ENCODE data around the gene PFDN2.

PFDN2 gene

DNA sequence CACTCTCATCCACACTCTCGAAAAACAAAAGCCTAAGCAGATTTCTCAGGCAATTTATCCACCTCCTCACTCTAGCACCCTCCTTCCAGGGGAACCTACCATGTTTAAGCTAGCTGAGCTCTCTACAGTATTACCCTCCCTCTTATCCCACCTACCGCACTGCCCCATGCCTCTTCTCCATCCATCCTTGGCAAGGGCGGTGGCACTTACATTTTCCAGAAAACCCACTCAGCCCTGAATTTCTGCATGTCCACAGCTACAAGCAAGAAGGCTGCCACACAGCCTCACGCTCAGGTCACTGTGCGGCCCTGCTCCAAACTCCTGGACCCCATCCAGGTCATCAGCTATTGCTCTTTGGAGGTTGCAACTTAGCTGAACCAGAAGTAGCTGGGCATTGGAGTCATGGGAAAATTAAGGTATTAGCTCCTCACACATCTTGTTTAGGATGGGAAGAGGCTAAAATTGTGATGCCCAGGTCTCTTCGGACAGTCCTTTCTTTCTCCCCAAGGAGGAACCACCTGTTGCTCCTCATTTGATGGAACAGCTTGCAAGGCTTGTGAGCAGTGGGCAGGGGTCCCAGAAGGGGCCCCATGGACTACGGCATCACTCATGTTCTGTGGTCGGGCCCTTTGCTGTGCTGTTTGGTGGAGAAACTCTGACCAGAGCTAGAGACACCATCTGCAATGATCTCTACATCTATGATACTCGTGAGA, 18.6 kb downstream of the PFDN2 start:
- no peak for DNase-seq (ENCODE audit: low read depth in 2 of 2)

DNA sequence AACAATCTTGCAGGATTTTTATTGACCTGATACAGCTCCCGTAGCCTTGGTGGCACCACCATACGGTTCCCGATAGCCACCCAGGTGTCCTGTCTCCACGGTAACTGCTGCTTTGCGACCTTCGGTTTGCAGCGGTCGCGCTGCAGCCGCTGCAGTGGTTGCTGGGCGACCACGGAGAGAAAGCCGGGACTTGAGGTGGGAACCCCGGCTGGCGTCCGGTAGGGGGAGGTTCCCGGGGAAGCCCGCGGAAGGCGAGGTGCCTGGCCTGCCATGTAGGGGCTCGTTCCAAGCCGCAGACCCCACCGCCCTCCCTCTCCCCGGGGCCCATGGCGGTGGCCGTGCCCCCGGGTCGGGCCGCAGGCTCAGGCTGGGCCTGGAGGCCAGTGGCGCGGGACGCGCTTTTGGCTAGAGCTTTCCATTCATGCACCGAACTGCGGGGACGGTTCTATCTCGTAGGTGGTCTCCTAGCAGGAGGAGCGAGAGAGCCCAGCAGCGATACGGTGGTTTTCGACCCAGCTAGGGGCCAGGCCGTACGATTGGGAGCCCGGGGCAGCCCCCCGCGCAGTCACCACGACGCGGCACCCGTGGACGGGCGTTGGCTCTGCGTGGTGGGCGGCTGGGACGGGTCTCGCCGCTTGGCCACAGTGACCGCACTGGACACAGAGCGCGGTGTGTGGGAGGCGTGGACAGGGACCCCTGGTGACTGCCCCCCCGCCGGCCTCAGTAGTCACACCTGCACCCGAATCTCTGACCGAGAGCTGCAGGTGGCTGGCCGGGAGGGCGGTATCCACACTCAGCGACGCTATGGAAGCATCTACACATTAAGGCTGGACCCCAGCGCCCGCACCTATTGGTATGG, 19.4 kb downstream of the PFDN2 start, which contains the start of gene KLHDC9:
KLHDC9 (plus strand) TSS at position 152 of the 859 bp plus-strand sequence; CDS start at position 327, 175 bp downstream.
- DNase-seq (ENCODE audit: low read depth in 2 of 2): peak; percentile 29 to 38

DNA sequence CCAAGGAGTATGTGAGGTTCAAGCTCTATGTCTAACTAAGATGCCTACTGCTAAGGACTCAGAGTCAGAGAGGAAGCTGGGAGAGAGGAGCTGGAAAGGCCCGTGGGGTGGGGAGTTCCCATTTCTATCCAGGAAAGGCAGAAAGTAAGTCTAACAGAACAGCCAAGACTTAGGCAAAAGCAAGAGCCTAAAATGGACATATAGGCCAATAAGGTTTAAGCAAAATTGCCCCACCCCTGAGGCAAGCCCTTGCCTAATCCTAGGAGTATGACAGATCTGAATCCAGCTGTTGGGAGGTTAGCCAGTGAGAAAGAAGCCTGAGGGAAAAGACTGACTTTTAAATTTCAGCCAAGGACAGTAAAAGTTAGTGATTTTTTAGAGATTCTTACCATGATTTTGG, 21.3 kb downstream of the PFDN2 start:
- no peak for DNase-seq (ENCODE audit: low read depth in 2 of 2)

DNA sequence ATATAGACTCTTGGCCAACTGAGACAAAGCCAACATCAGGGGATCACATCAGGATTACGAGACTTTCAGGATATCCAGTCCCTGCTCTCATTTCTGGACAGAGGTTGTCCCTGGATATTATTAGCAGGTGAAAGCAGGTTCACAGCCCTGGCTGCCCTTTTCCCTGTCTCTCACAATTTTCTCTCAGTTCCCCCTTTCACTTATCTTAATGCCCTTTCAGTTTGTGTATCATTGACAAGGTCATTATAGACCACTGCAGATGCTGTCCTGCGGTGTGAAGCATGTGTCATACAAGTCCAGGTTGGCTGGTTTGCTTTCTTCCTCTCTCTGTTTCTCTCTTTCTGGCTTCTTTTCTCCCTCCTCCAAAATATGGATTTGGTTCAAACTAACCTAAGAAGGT, 21.8 kb downstream of the PFDN2 start:
- no peak for DNase-seq (ENCODE audit: low read depth in 2 of 2)

DNA sequence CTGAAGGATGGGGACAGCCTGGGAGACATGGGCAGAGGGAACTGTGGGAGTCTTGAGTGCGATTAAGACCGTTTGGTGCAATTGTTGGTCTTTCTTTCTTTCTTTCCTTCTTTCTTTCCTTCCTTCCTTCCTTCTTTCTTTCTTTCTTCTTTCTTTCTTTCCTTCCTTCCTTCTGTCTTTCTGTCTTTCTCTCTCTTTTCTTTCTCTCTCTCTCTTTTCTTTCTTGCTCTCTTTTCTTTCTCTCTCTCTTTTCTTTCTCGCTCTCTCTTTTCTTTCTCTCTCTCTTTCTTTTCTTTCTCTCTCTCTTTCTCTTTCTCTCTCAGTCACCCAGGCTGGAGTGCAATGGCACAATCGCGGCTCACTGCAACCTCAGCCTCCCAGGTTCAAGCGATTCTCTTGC, 22.6 kb downstream of the PFDN2 start:
- no peak for DNase-seq (ENCODE audit: low read depth in 2 of 2)

DNA sequence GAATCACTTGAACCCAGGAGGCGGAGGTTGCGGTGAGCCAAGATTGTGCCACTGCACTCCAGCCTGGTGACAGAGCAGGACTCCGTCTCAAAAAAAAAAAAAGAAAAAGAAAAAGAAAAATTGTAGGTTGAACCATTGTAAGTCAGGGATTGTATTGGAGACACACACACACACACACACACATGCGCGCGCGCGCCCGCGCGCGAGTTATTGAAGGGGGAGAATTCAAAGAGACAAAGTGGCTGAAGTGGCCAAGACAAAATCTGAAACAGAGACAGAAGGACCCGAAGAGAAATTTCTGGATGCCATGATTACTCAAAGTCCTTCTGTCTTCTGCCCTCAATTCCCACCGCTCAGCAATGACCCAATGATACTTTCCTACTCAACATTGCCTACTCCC, 23.4 kb downstream of the PFDN2 start:
- DNase-seq (ENCODE audit: low read depth in 2 of 2): no peak

DNA sequence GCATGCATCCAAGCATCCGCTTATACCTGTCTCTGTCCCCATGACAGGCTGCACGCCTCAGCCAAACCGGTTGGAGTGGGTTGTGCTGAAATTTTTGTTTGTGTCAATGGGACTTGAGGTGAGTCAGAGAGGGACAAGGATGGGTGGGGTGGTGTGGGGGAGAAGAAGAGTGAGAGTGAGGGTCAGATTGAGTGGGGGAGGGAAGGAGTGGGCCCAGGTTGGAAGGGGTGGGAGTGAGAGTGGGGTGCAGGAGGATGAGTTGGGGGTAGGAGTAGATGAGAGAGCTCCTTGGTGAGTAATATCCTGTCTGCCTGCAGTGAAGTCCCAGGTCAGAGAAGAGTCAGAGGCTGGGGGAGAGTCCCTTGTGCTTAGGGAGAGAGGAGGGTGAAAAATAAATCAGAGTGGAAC, 25.2 kb downstream of the PFDN2 start:
- DNase-seq (ENCODE audit: low read depth in 2 of 2): peak; percentile 24 to 55

DNA sequence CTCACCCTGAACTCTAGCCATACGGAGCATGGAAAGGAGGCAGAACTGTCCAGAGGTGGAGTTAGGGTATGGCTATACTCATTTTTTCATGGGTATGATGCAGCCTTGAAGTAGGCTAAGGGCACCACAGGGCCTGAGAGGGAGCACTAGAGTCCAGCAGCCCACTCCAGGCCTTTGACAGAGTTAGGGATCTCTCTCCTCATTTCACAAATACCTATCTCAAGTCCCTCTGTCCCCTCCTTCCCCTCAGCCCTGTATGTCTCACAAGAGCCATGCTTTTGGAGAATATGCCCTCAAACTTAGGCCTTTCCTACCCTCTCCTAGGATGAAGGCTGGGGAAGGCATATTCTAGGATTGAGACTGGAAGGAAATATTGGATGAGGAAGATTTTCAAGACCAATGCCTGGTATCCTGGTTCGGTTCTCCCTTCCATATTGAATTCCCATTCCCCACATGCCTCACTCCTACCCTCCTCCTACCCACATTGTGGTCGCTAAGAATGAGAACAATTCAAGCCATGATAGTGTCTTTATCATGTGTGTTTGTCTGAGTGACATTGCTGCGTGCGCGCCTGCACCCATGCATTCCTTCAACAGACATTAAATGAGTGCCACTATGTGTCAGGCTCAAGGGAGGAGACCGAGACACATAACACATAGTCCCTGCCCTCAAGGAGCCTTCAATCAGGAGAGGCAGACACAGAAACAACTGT, 25.9 kb downstream of the PFDN2 start:
- DNase-seq (ENCODE audit: low read depth in 2 of 2): no peak

DNA sequence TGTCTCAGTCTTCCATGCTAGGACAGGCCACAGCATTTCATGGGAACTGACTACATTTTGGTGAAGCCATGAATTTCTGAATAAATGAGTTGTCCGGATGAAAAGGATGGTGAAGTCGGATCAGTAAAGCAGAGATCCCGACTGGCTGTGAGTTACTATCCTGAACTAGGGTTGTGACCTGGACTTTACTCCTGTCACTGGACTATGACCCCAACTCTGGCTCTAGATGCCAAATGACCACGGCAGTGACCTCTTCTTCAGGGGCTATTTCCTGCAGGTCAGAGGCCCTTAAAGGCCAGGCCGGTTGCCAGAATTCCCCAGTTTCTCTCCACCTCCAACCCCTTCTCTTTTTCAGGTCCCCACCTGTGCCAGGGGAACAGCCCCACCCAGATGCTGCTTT, 26.7 kb downstream of the PFDN2 start:
- no peak for DNase-seq (ENCODE audit: low read depth in 2 of 2)

DNA sequence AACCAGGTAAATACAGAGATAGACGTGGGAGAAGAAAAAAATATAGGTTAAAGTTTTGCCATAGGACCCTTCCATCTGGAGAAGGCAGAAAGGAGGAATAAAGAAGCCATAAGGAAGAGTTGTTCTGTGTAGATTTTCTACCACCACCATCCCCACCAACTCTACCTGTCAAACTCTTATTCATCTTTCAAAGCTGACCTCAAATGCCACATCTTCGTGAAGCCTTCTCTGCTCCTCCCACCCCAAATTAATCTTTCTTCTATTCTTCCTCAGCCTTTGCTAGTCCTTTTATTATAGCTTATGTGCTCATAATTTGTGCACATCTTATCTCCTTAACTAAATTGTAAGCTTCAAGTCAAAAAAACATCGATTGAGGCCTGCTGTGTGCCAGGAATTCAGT, 27.2 kb downstream of the PFDN2 start:
- DNase-seq (ENCODE audit: low read depth in 2 of 2): no peak

DNA sequence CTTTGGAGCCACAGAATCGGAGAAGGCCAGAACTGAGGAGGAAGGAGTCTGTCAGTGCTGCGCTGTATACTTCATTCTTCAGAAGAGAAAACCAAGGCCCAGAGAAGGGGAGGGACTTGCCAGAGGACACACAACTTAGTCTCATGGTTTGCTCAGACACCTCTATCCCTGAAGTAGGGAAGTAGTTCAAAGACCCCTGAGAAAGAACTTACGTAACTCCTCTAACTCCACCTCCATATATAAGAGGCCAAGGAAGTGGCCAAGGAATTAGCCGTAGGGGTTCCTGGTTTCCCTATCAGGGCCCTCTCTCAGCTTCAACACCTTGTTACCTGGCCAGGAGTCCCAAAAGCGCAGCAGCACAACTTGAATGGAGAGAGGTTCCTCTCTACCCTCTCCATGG, 27.9 kb downstream of the PFDN2 start:
- no peak for DNase-seq (ENCODE audit: low read depth in 2 of 2)

DNA sequence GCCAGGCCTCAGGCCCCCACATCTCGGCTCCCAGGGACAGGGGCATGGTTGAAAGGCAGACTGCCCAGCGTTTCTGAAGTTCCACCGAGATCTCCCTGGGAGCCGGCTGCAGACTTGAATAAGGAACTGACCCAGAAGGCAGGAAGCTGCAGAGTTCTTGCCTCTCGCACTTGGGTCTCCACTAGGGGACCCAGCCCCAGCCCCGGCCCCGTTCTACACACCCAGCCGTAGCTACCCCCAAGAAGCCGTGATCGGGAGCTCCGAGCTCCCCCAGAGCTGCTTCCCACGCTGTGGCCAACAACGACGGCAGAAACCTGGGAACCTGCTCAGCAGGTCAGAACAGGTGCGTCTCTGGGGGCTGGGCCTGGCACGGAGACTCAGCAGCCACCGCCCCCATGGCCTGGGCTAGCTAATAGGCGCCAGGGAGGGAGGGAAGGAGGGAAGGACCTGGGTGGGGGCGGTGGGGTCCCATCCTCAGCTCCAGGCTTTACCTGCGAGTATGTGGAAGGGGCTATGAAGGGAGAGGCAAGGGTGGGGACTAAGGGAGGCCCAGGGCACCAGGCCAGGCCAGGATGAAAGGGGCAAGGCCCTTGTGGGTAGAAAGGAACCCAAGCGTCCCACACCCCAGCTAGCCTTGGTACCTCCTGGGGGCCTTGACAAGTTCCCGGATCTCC, 28.4 kb downstream of the PFDN2 start, which contains the start of gene NECTIN4:
NECTIN4 (minus strand) TSS at position 308 of the 674 bp plus-strand sequence; CDS start at position 46, 262 bp downstream.
- DNase-seq (ENCODE audit: low read depth in 2 of 2): no peak

DNA sequence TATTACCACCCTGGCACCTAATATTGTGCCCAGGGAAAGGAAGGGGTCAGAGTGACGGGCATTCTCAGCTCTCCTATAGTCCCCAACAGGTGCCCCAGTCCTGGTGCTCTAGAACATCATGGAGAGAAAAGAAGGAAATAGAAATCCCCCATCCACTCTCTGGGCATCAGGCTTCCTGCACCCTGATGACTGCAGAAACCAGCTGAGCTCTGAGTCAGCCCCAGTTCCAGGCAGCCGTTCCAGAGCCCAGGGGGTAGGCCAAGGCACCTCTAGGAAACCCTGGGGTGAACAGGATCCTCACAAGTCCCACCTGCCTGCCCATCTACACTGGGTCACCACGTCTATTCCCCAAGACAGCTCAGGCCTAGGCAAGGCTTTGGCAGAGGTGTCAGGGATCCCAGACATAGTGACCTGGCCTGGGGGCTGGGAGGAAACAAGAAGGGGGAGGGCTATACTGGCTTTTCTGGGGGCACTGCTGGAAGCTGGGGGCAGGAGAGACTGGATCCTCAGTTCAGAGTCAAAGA, 29.2 kb downstream of the PFDN2 start:
- DNase-seq (ENCODE audit: low read depth in 2 of 2): no peak

DNA sequence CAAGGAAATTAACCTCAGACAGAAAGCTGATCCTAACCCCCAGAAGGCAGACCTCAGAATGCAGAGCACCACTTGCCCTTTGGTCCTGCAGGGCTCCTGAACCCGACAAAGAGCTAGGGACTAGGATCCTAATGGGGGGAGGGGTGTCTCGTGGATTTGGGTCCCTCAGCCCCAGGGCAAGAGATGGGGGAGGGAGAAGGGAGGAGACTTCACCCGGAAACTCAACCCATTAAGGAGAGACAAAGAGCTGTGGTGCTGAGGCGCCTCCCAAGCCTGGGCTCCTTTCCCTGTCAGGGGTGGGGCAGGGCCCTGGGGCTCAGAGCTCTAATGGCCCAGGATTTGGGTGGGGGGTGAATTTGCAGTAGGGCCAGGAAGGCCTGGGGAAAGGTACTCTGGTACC, 31.4 kb downstream of the PFDN2 start:
- DNase-seq (ENCODE audit: low read depth in 2 of 2): no peak

DNA sequence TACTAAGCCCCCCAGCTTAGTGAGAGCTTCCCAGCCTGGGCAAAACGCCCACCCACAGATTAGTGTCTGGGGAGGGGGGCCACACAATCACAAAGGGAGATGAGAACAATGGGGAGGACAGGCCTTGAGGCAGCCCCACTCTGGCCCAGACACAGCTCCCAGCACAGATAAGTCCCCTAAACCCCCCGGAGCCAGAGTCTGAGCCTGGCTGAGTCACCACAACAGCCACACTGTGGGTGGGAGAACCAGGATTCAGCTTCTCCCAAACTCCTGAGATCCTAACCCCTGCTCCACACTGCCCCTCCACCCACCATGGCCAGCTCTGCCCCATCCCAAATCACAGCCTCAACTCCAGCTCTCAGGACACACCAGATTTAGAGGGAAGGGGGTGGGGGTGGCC, 32.7 kb downstream of the PFDN2 start:
- DNase-seq (ENCODE audit: low read depth in 2 of 2): no peak

DNA sequence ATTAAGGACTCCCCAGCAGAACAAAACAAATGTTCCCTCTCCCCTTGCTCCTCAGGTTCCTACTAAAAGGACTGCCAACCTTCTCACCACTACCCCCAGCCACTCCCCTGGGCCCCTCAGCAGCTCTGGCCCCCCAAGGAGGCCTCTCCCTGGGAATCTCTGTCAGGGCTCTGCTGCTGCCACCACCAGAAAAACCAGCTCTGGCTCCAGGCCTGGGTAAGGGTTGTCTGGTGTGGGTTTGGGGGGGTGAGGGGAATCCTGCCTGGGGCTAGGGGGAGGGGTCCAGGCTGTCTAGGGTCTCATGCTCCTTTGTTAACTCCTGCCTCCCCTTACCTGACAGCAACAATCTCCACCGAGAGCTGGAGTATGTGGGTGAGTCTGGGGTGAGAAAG, 33.2 kb downstream of the PFDN2 start:
- DNase-seq (ENCODE audit: low read depth in 2 of 2): no peak

DNA sequence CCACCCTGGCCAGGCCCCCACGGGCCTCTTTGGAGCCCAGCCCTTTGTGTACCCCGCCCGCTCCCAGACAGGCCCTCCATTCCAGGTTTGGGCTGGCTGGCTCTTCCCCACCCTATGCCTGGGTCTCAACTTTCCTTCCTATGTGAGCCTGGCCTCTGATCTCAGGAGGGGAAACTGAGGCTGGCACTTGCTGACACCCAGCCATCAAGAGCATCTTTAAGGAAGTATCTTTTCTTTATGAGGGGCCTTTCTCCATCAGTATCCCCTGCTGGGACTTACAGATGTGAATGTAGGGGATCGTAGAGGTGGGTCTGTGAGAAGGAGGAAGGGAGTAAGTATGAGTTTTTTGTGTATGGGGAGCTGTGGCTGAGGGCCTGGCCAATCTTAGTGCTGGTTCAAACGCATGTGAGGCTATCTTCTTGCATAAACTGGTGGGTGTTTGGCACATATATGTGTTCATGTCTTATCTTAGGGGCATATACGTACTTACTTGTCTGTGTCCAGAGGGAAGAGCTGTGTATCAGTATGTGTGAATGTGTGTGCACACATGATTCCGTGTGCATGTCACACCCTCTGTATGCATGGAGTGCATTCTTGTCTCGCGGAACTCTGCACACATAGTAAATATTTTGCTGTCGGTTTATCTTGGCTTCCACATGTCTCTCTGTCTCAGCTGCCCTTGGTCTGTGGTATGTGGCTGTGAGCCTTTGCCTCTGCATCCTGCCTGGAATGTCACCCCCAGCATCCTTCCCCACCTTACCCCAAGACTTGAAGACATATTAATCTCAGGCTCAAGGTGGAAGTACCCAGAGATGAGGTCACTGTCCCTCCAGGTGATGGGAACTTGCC, 33.9 kb downstream of the PFDN2 start:
- DNase-seq (ENCODE audit: low read depth in 2 of 2): no peak

DNA sequence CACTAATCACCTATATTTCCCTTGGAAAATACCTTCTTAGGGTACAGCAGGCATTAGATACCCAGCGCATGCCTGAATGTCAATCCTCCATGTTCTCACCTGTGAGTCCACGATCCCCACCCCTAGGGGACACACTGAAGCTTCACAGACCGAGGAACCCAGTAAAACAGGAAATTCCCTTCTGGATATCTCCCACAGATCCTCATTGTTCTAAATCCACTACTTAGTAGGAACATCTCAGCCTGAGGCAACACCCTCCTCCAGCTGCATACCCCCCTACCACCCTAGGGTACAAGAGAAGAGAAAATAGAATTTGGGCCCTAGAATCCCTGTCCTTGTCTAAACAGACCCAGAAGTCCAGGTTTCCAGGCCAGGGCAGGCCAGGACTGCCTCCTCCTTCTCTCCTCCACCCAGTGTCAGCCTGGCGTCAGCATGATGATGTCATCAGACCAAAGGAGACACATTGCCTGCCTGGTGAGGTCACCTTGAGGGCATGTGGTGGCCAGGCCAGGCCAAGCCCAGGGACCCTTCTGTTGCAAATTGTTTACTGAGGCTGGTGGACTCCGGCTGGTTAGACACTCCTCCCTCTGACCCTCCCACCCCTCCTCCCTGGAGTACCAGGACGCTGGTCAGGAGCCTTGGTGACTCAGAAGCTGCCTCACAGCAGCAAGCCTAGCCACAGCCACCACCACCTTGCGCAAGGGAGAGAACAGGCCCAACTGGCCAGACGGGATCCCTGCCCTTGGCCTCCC, 34.7 kb downstream of the PFDN2 start:
- no peak for DNase-seq (ENCODE audit: low read depth in 2 of 2)

DNA sequence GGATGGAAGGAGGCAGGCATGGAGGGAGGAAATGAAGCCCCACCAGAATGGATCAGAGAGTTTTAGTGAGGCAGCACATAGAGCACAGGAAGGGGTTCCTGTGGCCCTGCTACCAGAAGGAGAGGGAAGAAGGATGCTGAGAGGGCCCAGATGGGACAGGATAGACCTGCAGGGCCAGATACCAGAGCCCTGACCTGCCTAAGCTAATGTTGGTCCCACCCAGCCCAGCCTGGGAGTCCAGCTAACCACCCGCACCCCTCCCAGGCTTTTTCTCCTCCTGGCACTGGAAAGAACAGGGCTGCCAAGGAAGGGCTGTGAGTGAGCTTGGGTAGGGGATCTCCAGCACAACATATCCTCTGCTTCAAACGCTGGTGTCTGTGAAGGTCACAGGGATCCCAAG, 35.4 kb downstream of the PFDN2 start:
- no peak for DNase-seq (ENCODE audit: low read depth in 2 of 2)

DNA sequence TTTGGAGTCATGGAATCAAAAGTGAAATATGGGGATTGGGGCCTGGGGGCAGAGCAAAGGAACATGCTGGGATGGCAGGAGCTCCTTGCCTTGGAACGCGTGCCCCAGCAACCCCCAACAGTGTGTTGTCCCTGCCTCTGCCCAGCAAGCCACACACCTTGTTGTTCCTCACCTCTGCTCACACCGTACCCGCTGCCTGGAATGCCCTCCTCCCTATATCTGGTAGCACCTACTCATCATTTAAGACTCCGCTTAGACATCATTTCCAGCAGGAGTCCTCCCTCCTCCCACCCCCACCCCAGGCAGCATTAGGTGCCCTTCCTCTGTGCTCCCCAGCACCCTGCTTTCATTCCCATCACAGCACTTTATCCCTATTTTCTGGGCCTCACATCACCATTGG, 36.3 kb downstream of the PFDN2 start:
- DNase-seq (ENCODE audit: low read depth in 2 of 2): no peak

All from activated CD8-positive, alpha-beta memory T cell treated with anti-CD3 and anti-CD28 coated beads for 4 hours (primary cell).